GM12801 (cell line): Measurements from ENCODE around the gene TENM3.

Experiments used
- TF ChIP-seq, protein P1 (sequence below): IDR thresholded peaks from one replicate; pipeline ENCODE4 v1.5.1; 2011; ENCODE audit warnings: control low read depth; ENCODE audit not compliant: insufficient read length; ENCODE audit errors: extremely low read depth

The TENM3 gene

DNA sequence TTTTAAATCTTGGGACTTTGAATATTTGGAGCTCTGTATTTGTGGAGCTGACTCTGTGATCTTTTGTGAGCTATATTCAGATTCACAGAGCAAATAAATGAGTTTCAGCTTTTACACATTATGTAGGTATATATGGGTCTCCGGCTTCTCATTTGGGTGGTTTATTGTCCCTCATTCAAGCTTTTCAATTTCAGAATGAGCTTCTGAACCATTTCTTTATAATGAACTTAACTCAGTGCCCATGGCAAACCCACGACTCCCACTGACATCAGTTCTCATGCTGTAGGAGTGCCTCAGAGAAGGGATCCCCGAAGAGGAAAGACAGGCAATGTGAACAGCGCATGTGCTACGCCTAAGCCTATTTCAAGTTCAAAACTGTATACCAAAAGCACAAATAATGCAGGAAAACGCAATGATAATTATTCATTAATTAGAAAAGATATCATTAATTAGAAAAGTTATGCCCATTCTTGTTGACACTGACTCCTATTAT lies 517.4 kb downstream of the TENM3 start:
- TF ChIP-seq, protein P1, sequence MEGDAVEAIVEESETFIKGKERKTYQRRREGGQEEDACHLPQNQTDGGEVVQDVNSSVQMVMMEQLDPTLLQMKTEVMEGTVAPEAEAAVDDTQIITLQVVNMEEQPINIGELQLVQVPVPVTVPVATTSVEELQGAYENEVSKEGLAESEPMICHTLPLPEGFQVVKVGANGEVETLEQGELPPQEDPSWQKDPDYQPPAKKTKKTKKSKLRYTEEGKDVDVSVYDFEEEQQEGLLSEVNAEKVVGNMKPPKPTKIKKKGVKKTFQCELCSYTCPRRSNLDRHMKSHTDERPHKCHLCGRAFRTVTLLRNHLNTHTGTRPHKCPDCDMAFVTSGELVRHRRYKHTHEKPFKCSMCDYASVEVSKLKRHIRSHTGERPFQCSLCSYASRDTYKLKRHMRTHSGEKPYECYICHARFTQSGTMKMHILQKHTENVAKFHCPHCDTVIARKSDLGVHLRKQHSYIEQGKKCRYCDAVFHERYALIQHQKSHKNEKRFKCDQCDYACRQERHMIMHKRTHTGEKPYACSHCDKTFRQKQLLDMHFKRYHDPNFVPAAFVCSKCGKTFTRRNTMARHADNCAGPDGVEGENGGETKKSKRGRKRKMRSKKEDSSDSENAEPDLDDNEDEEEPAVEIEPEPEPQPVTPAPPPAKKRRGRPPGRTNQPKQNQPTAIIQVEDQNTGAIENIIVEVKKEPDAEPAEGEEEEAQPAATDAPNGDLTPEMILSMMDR: no peak

DNA sequence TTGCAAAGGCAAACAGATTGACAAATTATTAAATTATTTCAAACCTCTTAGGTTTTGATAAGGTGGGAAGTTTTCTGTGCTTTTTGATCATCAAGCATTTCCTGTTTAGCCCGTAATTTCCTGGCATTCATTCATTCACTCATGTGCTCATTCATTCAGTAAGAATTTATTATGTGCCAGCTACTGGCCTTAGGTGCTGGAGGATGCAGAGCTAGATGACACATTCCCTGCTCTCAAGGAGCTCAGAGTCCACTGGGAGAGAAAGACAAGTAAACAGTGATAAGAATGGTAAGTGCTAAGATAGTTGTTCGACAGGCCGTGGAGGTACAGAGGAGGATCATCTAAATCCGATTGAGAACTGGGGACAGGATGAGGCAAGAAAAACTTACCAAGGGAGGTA lies 520.9 kb downstream of the TENM3 start:
- TF ChIP-seq, protein P1: no peak

DNA sequence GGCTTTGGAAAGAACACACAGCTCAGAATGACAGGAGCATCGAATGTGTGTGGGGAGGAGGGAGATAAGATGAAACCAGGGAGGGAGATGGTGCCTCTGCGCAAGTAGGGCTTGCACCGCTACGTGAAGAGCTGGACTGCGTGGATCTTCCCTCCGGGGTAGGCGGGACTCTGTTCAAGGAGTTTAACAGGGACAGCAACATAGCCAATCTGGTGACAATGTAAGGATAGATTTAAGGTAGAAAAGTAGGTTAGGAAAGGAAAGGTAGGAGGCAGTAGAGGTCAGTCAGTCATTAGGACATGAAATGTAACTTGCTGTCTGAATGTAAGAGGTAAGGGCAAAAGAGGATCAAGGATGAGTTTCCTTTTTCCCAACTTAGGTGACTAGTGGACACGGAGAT lies 521.4 kb downstream of the TENM3 start:
- TF ChIP-seq, protein P1: no peak

DNA sequence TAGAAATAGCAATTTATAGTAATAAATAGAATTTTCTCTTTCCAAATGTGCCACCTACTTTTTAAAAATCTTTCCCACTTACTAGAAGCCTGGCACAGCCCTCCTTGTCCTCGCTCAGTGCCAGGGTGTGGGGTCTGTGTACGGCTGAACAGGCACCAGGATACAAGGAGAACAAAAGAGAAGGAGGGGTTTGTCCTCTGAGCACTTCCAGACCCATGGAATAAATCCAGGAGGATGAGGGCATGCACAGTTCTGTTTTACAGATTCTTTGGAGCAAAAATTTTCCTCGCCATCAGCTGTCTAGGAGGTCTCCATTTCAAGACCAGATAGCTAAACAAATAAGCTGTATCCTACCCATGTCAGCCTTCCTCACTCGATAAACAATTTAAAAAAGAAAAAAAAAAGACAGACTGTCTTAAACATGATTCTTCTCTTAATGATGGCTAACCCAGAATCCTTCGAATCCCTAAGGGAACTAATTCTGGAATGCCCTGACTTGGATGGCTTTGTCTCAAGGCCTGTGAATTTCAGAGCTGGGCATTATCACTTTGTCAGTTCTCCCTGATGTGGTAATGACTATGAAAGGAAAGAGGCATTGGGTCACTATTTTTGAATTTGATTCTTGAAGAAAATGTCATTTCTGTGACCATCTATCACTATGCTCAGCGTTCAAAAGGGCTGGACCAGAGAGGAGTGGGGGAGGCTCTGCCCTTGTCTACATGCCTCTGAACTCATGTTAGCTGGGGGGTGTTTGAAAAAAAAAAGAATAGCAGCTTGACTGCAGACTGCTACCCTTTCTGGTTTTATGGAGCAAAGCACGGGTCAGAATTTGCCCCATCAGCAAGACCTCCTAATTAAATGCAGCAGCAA lies 523.0 kb downstream of the TENM3 start:
- TF ChIP-seq, protein P1: no peak

DNA sequence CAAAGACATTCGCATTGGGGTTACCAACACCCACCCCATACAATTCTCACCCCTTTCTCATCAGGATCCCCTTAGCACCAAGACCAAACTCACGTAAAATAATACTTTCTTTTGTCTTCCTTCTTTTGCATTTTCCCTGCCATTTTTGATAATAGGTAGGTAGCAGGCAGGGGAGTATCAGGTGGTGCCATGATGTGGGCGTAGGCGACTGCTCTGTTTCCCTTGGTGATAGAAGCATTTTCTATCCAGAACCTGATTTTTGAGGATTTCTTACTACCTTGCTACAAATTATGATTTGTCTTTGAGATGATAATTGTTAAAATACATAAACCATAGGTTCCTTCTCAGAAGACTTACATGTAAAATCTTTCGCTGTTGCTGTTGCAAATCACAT lies 523.7 kb downstream of the TENM3 start:
- TF ChIP-seq, protein P1: no peak

DNA sequence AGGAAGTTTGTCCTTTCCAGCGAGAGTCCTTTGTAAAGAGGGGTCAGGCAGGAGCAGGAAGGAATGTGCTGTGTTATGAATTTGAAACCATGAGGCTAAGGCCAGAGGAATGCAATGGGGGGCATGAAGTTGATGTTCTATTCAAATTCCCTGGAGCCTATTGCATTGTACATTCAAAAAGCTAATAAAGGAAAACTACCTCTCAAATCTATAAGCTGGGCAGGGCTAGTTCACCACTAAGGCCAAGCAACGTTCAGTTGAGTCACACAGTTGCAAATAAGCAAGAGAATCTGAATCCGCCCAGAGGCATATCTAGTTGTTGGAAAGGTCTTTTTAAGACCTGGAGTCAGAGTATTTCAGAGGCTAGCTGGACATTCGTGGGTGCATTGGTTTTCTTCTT lies 525.6 kb downstream of the TENM3 start:
- TF ChIP-seq, protein P1: no peak

DNA sequence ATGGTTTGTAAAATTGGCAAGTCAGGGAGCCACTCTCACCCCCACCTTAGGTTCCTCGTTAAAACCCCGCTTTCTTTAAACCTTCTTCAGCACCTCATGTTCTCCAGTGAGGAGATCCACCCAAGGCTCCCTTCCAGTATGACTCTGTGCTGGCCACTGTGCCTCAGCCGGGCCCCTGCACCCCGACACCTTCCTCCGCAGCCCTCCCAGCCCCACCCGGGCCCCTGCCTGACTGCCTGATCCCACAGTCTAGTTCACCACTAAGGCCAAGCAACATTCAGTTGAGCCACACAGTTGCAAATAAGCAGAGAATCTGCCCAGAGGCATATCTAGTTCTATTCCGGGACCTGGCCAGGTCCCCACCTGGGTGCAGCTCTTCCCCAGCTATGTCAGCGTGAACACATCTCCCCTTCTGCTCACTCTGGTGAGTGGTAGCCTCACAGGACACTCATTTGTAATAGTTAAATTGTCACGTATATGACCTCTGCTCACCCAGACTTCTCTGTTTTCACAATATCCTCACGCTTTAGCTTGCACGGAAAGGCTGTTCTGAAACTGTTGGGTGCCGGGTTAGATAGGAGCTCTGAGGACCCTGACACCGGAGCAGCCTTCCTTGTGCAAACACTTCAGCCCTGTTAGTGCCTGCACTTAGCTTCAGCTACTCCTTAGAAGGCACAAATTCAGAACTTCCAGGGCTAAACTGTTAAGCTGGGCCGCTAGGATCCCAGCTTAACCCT lies 527.2 kb downstream of the TENM3 start:
- TF ChIP-seq, protein P1: no peak
